GM18502 (cell line): ENCODE results near the gene LAMA2.
"Not testable (repeated sequence)": the region's sequence is repeated elsewhere in the genome, so short reads cannot be mapped to it uniquely, and the experiment has no call there.

ENCODE experiments used
- ATAC-seq: cut with Tn5 transposase; IDR thresholded peaks from one replicate; pipeline ENCODE4 v1.9.1; 2021; ENCODE audit warnings: mild to moderate bottlenecking; ENCODE audit not compliant: unreplicated experiment, poor library complexity

LAMA2 gene

GRCh38 chr6:129159242-129159641 is 276.3 kb downstream of the LAMA2 start:
- ATAC-seq, result not testable (repeated sequence)

- ATAC-seq, result no peak
Measured at GRCh38 chr6:129162605-129163004, 279.7 kb downstream of the LAMA2 start.

GRCh38 chr6:129163551-129163950 is 280.6 kb downstream of the LAMA2 start:
- no peak for ATAC-seq

GRCh38 chr6:129164032-129164431 is 281.1 kb downstream of the LAMA2 start:
- no peak for ATAC-seq

- not testable (repeated sequence) for ATAC-seq
Measured at GRCh38 chr6:129172279-129172995, 289.5 kb downstream of the LAMA2 start.

DNA sequence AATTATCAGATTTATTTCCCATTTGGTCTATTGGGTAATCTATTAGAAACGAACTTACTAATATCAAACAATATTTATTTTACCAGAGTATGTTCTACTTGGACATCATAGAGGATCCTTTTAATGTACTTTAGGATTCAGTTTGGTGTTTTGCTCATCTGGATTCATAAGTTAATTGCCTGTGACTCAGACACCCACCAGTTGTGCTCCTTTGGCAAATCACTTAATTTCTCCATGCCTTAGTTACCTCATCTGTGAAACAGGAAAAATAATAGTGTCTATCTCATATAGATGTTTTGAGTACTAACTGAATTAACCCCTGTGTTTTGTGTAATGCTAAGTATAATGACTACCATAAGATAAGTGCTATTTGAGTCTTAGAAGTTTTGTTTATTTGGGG is 292.1 kb downstream of the LAMA2 start:
- ATAC-seq, result no peak

DNA sequence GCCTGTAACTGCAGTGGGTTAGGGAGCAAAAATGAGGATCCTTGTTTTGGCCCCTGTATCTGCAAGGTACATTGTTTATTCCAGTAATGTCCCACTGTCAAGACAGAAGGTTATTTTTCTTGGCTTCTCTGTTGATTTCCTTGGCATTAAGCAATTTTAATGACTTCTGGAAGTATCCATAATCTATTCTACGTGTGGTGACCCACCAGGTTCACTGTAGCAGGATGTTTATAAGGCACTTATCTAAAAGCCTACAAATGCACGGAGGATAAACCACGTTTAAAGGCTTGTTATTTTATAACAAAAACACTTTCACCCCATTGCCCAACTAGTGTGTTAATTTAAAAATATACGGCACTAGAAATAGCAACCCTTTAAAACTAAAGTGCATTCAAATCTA is 294.9 kb downstream of the LAMA2 start:
- no peak for ATAC-seq

DNA sequence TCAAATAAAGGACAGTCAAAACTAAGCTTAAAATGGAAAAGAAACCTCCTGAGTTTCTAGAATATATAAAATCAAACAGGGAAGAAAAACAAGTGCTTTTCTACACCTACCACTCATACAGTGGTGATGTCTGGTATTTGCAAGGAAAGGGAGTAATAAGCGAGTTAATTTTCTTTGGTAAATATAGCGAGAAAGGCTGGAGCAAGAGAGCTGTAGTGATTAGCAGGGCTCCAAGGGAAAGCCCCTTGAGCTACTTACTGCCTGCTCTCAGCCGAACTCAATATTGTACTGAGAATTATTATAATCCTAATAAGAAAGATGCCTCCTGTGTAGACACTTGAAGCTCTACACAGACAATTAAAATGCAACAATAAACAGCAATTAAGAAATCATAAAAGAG is 296.3 kb downstream of the LAMA2 start:
- no peak for ATAC-seq

DNA sequence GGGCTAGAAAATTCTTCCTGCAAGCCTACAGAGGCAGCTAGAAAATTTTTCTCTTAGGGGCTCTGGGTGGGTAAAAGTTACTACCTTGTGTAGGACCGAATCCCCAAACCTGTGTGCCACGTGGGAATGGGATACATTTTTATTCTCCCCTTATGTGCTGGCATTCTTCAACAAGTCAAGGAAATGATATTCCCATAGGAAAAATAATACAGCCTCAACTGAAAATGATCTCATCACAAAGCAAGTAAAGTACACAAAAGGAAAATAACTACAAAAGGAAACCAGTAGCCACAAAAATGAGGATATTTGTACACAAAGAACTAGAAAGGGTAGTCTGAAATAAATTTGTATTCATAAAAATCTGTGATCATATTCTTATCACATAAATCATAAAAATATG is 298.1 kb downstream of the LAMA2 start:
- no peak for ATAC-seq

- no peak for ATAC-seq
Measured at GRCh38 chr6:129183187-129183591, 300.3 kb downstream of the LAMA2 start.

GRCh38 chr6:129183681-129184301 is 300.9 kb downstream of the LAMA2 start:
- ATAC-seq, result no peak

GRCh38 chr6:129184324-129184723 is 301.4 kb downstream of the LAMA2 start:
- ATAC-seq, result no peak

DNA sequence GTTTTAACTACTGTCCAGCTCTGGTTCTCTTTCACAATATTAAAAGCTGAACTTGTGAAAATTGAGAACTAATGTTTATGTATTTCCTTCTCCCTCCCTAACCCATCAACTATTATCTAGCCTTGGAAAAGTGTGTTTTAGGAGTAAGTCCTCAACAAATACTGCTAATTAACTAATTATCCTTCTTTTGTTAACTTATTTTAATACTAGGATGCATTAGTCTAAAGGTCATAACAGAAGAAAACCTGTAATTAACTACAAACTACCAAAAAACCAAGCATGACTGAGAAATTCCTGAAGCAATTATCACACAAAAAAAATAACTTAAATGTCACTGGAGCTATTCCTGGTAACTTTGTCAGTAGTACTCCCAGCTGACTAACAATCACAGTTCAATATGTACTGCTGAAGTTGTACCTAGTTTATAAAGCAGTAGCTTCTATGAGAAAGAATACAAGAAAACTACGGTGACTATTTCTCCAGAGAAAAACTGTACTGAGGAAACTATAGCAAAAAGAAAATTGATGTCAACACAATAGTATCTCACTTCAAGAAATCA is 301.9 kb downstream of the LAMA2 start:
- no peak for ATAC-seq

- ATAC-seq, result no peak
Measured at GRCh38 chr6:129186988-129187387, 304.1 kb downstream of the LAMA2 start.

GRCh38 chr6:129188306-129188705 is 305.4 kb downstream of the LAMA2 start:
- no peak for ATAC-seq

DNA sequence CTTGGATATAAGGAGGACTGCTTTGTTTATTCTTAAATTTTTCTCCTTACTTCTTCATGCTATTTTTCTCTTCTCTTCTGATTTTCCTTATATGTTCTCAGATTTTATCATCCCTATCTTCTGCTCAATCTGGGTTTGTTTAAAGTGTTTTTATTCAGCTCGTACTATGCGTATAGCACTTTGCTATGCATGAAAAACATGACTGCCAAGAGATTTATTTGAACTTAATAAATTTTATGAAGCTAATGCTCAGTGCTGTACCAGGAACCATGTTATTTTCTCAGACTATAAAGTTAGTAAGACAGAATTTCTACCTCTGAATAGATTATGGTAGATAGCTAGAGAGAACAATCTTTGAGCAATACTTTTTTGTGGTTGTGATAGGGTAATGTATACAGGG is 305.9 kb downstream of the LAMA2 start:
- ATAC-seq, result no peak

DNA sequence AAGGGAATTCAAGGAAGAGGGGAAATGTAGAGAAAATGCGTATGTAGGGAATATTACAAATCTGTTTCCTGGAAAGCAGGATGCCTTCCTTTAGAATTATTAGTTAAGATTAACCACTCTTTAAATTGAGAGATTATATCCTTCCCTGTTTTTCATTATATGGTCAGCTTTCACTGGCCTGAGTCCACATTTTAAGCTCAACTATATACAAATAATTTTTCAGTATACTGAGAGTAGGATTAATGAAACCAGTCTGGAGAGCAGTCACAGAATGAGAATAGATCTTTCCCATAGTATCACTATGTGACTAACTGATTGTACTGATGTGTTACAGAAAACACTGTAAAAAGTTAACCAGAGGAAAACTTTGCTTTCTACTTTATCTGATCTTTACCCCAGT is 306.3 kb downstream of the LAMA2 start:
- ATAC-seq, result no peak

- ATAC-seq, result peak; percentile 49
Measured at GRCh38 chr6:129191235-129191634, 308.3 kb downstream of the LAMA2 start.

DNA sequence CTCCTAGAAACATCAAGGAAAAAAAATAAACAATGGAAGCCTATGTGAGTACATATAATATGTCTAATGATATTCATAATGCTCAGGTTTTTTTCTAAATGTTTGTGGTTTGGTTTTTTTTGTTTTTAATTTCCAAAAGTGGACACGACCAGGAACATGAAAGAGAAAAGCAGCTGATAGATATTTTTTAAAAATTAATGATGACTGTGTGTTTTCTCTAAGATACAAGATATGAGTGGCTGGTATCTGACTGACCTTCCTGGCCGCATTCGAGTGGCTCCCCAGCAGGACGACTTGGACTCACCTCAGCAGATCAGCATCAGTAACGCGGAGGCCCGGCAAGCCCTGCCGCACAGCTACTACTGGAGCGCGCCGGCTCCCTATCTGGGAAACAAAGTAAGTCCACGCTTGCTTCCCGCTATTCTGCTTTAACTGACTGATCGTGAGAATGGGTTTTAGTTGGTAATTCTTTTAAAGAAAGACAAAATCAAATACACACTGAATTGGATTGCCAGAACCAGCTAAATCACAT is 309.6 kb downstream of the LAMA2 start:
- ATAC-seq, result no peak

- ATAC-seq, result no peak
Measured at GRCh38 chr6:129194306-129194941, 311.5 kb downstream of the LAMA2 start.

DNA sequence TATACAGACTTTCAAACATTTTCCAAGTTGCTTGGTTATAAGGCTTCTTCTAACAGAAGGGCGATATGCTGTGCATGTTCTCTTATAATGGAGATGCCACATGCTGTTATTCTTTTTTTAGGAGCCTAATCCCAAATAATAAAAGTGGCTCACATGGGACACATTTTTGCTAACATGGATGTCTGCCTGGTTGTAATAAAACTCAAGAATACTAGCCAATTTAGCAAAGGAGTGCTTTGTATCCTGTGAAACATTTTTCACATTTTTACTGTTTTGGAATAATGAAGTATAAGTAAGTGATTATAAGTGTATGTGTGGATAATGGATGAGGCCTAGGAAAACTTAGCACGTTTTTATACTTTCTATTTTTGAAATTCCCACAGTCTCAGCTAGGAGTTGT is 312.2 kb downstream of the LAMA2 start:
- ATAC-seq, result no peak
